Large intestine (tissue), 3 donors: ENCODE data around the gene SBF1. TPM values are rescaled to one million over a fixed set of nuclear protein-coding genes. Genes with fewer than 3 reads are reported as not detected.
"Not testable (repeated sequence)": the region's sequence is repeated elsewhere in the genome, so short reads cannot be mapped to it uniquely, and the experiment has no call there.

Experiments
- DNase-seq, 2 donors: peaks; one replicate each; pipeline versions ENCODE4 v3.0.0 to v3.0.0-alpha.2; 2013
- H3K27ac ChIP-seq: one replicate; pipeline ENCODE4 v1.5.1; 2013; ENCODE audit warnings: low read length
- H3K27me3 ChIP-seq: 2 replicates; pipeline ENCODE4 v1.6.1; 2013; ENCODE audit warnings: low read length; ENCODE audit not compliant: control insufficient read depth, insufficient read depth
- H3K36me3 ChIP-seq: 2 replicates; pipeline ENCODE4 v1.6.1; 2013; ENCODE audit warnings: low read length; ENCODE audit not compliant: control insufficient read depth, insufficient read depth
- H3K4me1 ChIP-seq: one replicate; pipeline ENCODE4 v1.6.1; 2013; ENCODE audit warnings: low read length; ENCODE audit not compliant: control insufficient read depth, insufficient read depth
- H3K4me3 ChIP-seq: one replicate; pipeline ENCODE4 v1.5.1; 2013; ENCODE audit warnings: low read length
- H3K9me3 ChIP-seq: one replicate; pipeline ENCODE4 v1.6.1; 2013; ENCODE audit warnings: mild to moderate bottlenecking, low read depth, low read length, moderate library complexity; ENCODE audit not compliant: control insufficient read depth
- WGBS: methylation state at CpG from one replicate; pipeline ENCODE4 v1.1.5; 2013; ENCODE audit warnings: low lambda C conversion rate; ENCODE audit not compliant: insufficient coverage; 5-methylcytosine and 5-hydroxymethylcytosine counted together
- polyA plus RNA-seq: library from polyadenylated mRNA; unstranded; fragments of 120-200 nt; gene quantifications from one replicate; pipeline ENCODE4 v1.2.1, GENCODE V29; 2013

The SBF1 gene
- polyA plus RNA-seq, 1 donor, result 37.5 TPM

GRCh38 chr22:50436015-50436830 is 38.6 kb downstream of the SBF1 start:
- Histone ChIP-seq H3K4me3 (no peak overlapping the region), H3K27ac (no peak overlapping the region), H3K9me3 (no peaks in the 10 kb centered on the region), H3K27me3 (no peaks in the 10 kb centered on the region), H3K4me1 (no peaks in the 10 kb centered on the region), H3K36me3 (peaks cover 81% of the 10 kb centered on the region)
- DNase-seq, result no peak
- WGBS, result no CpG with 5 or more reads among the region's 37 CpGs

GRCh38 chr22:50435291-50436014 is 39.4 kb downstream of the SBF1 start:
- no peak for DNase-seq

GRCh38 chr22:50434849-50435248 is 40.0 kb downstream of the SBF1 start:
- peaks cover 76% of the 10 kb centered on the region for H3K36me3 ChIP-seq
- no peak for DNase-seq
- H3K9me3 ChIP-seq, result no peaks in the 10 kb centered on the region
- H3K27ac ChIP-seq, result no peak overlapping the region
- no peaks in the 10 kb centered on the region for H3K27me3 ChIP-seq
- no peak overlapping the region for H3K4me3 ChIP-seq
- no CpG with 5 or more reads among the region's 24 CpGs for WGBS
- no peaks in the 10 kb centered on the region for H3K4me1 ChIP-seq

More at GRCh38 chr22:50435291-50436014, 39.4 kb downstream of the SBF1 start:
- Histone ChIP-seq H3K4me3 (no peak overlapping the region), H3K27me3 (no peaks in the 10 kb centered on the region), H3K4me1 (no peaks in the 10 kb centered on the region), H3K36me3 (peaks cover 79% of the 10 kb centered on the region), H3K27ac (no peak overlapping the region), H3K9me3 (no peaks in the 10 kb centered on the region)
- no CpG with 5 or more reads among the region's 20 CpGs for WGBS

GRCh38 chr22:50432877-50433510 is 41.8 kb downstream of the SBF1 start:
- no CpG with 5 or more reads among the region's 24 CpGs for WGBS
- not testable (repeated sequence) for H3K4me3 ChIP-seq, H3K4me1 ChIP-seq, DNase-seq, H3K9me3 ChIP-seq, H3K27ac ChIP-seq, H3K27me3 ChIP-seq
- H3K36me3 ChIP-seq, result peaks cover 69% of the 10 kb centered on the region

GRCh38 chr22:50432131-50432876 is 42.5 kb downstream of the SBF1 start:
- Histone ChIP-seq H3K4me1 (no peaks in the 10 kb centered on the region), H3K27me3 (no peaks in the 10 kb centered on the region), H3K27ac (no peak overlapping the region), H3K4me3 (no peak overlapping the region), H3K36me3 (peaks cover 64% of the 10 kb centered on the region), H3K9me3 (no peaks in the 10 kb centered on the region)
- no peak for DNase-seq
- WGBS, result 90% methylated on average over 2 of the region's 35 CpGs

GRCh38 chr22:50425179-50425916 is 49.5 kb downstream of the SBF1 start:
- WGBS, result 100% methylated on average over 2 of the region's 12 CpGs
- Histone ChIP-seq H3K4me1 (no peaks in the 10 kb centered on the region), H3K9me3 (no peaks in the 10 kb centered on the region), H3K27ac (no peak overlapping the region), H3K27me3 (no peaks in the 10 kb centered on the region), H3K36me3 (peaks cover 66% of the 10 kb centered on the region), H3K4me3 (no peak overlapping the region)
- DNase-seq, result no peak

- peaks cover 72% of the 10 kb centered on the region for H3K36me3 ChIP-seq
- no peaks in the 10 kb centered on the region for H3K9me3 ChIP-seq
- H3K4me3 ChIP-seq, result no peak overlapping the region
- no peaks in the 10 kb centered on the region for H3K4me1 ChIP-seq
- DNase-seq, result no peak
- WGBS, result no CpG with 5 or more reads among the region's 14 CpGs
- no peak overlapping the region for H3K27ac ChIP-seq
- no peaks in the 10 kb centered on the region for H3K27me3 ChIP-seq
Measured at GRCh38 chr22:50423956-50424355, 50.9 kb downstream of the SBF1 start.

GRCh38 chr22:50422961-50423815 is 51.6 kb downstream of the SBF1 start:
- H3K4me1 ChIP-seq, result no peaks in the 10 kb centered on the region
- no peak for DNase-seq
- peaks cover 70% of the 10 kb centered on the region for H3K36me3 ChIP-seq
- H3K27me3 ChIP-seq, result no peaks in the 10 kb centered on the region
- no peaks in the 10 kb centered on the region for H3K9me3 ChIP-seq
- no CpG with 5 or more reads among the region's 21 CpGs for WGBS
- no peak overlapping the region for H3K27ac ChIP-seq
- H3K4me3 ChIP-seq, result no peak overlapping the region

- peaks cover 80% of the 10 kb centered on the region for H3K36me3 ChIP-seq
- H3K27me3 ChIP-seq, result no peaks in the 10 kb centered on the region
- no peaks in the 10 kb centered on the region for H3K4me1 ChIP-seq
- no peak overlapping the region for H3K27ac ChIP-seq
- H3K9me3 ChIP-seq, result no peaks in the 10 kb centered on the region
- DNase-seq, result no peak
- no CpG with 5 or more reads among the region's 14 CpGs for WGBS
- H3K4me3 ChIP-seq, result no peak overlapping the region
Measured at GRCh38 chr22:50422046-50422445, 52.8 kb downstream of the SBF1 start.
